DMS53 treated with DMSO at 0.1 percent for 48 hours (cell line): ENCODE data around the gene PERCC1.

ENCODE experiments used
- DNase-seq: peaks from one replicate; lab custom pipeline; 2025; ENCODE audit not compliant: unreplicated experiment; lab: John Stamatoyannopoulos, UW

The PERCC1 gene

GRCh38 chr16:1430759-1431496, at the start of gene PERCC1:
PERCC1 (plus strand) TSS chr16:1431078; CDS start chr16:1432594, 1,516 bp downstream.
- peak; percentile 79 for DNase-seq

DNA sequence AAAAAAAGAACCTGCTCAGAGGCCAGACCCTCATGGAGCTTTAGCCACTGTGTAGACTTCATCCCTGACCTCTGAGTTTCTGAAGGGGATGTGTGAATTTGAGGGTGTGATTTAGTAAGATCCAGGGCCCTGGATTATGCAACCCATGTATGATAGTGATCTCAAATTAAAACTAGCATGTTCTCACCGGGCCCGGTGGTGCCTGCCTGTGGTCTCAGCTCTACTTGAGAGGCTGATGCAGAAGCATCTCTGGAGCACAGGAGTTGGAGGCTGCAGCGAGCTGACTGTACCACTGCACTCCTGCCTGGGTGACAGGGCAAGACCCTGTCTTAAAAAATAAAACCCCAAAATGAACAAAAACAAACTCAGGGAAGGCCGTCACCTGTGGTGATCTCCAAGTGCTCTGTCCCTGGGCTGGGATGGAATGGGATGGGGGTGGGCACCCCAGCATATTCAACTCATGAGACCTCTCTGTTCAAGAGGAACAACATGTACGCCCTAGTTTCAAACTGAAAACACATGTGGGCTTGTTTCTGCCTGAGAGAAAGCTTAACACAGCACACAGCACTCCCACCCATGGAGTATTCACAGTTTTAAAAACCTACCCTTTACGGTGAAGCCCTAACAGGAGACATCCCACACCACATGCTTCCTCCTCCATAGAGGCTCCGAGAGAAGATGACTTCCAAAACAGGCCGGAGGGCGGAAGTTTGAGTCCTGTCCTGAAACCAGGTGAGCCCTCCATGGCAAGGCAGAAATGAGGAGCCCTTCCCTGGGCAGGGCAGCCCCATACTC, 49.1 kb upstream of the PERCC1 start:
- no peak for DNase-seq

DNA sequence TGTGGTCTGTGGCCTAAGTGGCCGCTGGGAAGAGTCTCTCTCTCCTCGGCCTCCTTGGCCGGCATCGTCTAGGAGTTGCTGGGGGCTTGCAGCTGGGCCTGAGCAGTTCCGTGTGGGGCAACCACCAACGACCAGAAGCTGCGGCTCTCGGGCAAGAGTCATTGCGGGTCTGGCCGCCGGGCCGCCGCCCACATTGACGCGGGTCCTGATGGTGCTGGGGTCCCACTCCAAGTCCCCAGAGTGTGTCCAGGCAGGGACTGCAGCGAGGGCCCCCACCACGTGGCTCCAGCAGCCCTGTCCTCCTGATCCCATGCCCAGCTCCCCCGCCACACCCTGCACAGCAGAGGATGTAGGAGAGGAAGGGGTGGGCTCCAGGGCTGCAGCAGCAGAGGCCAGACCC, 47.3 kb upstream of the PERCC1 start:
- no peak for DNase-seq

GRCh38 chr16:1385232-1385631, 45.6 kb upstream of the PERCC1 start:
- no peak for DNase-seq

- DNase-seq = no peak
Observed at GRCh38 chr16:1387331-1387730, 43.5 kb upstream of the PERCC1 start.

- DNase-seq = no peak
Observed at GRCh38 chr16:1389762-1390161, 41.1 kb upstream of the PERCC1 start.

- DNase-seq = no peak
Observed at GRCh38 chr16:1390239-1390779, 40.6 kb upstream of the PERCC1 start.

DNA sequence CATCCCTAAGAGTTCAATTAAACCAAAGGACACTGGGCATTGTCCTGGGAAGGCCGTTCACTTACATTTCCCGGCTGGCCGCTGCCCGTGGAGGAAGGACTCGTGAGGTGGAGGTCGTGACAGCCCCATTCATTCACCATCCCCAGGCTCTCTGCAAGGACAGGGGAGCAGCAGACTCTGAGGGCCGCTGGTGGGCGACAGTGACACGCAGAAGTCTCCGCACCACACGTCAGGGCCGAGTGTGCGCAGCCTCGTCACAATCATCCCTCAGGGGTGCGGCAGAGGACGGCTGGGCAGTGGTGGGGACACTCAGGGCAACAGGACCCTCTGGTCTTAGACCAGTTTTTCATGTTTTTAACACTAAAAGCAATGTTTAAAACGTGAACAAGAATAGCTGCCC, 38.1 kb upstream of the PERCC1 start:
- no peak for DNase-seq

DNA sequence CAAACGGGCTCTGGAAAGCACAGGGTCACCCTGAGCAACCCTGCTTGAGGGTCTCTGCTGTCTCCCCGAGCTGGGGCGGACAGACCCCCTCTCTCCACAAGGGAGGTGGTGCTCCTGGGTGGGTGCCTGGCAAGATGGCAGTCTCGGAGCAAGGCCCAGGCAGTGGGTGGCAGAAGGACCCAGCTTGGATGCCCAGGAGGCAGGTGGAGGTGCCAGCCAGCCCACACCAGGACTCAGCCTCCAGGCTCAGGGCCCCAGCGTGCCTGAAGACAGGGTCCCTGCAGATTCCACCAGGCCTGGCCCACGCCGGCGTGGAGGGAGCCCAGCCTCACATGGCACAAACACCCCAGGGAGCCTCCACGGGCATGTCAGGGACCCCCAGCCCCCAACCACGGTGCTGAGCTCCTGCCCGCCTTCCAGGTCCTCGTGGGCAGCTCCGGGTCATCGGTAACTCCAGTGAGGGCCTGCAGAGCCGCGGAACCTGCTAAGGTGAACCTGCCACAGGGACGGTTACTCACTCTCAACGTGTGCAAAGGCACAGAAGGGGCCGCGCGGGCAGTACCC, 37.2 kb upstream of the PERCC1 start:
- no peak for DNase-seq

DNA sequence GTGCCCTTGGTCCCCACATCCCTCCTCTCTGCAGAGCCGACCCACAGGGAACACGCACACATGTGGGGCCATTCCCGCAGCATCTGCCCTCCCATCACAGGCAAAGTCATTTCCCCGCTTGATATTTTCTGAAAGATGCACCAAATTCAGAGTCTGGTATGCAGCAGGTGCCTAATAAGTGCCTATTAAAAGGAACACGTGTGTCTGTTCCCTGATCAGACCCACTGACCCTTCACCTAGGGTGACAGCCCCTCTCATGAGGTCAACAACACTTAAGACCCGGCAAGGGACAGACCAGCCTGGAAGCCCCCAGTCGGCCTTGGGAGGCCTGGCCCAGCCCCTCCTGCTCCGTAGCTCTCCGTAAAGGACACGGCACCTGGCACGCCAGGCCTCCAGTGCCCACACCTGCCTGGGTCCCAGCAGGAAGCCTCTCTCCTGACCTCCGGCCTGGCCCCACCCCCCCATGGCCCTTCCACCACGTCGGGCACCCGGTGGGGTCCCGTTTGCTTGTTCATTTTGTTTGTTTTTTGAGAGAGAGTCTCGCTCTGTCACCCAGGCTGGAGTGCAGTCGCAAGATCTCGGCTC, 36.4 kb upstream of the PERCC1 start:
- no peak for DNase-seq

GRCh38 chr16:1395444-1396031, 35.3 kb upstream of the PERCC1 start:
- no peak for DNase-seq

GRCh38 chr16:1397779-1398178, 33.1 kb upstream of the PERCC1 start:
- no peak for DNase-seq

DNA sequence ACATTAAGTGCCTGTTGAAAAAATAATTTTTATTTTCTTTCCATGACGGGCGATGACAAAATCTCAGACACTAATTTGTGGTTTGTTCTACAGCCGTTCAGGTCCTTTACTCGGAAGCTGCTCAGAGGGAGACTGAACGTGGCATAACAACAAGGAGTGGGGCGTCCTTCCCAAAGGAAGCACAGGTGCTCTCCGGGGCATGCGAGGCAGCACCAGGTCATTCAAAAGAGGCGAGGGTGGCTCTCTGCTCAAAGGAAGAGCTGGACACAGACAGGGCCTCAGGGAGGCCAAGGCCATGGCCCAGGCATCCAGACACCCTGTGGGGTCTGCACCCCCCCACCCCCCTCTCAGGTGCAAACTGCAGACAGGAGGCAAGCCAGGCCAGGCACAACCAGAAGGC, 32.5 kb upstream of the PERCC1 start:
- no peak for DNase-seq

DNA sequence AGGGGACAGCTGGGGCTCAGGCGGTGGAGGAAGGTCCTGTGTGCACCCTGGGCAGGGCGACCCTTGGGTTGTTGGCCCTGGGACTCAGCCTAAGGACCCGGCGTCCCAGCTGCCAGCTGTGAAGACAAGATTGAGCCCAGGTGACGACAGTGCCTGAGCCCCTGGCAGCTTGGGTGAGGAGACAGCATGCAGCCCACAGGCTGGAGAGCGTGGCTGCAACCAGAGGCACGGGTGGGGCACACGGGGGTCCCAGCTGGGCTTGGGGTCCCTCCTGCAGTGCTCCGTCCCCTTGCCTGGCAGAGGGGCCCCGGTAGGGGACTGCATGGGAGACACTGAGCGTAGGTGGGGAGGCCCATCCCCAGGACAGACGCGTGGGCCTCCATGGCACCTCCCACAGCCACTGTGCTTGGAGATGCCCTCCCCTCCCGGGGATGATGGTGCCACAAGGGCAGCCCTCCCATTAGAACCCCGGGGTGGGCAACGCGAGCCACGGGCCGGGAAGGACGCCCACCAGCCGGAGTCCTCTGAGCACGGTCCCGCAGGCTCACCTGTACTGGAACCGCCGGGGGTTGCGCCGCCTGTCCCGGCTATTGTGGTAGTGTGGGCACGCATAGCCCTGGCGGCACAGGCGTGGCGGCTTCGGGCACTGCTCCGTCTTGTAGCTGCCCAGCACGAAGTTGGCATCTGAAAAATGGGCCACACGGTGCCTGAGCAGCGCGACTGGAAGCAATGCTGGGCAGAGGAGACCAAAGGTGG, 31.9 kb upstream of the PERCC1 start:
- DNase-seq = no peak

- no peak for DNase-seq
Observed at GRCh38 chr16:1401061-1401757, 29.7 kb upstream of the PERCC1 start.

GRCh38 chr16:1401758-1402154, 29.1 kb upstream of the PERCC1 start:
- no peak for DNase-seq

DNA sequence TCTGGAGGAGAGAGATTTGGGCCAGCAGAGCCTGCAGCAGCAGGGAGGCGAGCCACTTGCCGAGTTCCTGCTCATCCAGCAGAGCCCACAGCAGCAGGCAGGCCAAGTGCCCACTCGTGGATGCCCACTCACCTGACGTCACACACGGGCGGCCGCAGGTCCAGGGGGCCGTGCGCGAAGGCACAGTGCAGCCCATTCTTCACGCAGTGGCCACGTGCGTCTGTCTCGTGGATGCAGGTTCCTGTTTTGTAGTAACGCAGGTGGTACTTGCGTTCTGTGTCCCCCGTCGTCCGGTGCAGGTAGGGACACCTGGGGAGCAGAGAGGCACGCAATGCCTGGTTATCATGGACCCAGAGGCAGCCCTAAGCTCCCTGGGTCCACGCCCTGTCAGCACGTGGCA, 27.8 kb upstream of the PERCC1 start:
- DNase-seq = no peak

DNA sequence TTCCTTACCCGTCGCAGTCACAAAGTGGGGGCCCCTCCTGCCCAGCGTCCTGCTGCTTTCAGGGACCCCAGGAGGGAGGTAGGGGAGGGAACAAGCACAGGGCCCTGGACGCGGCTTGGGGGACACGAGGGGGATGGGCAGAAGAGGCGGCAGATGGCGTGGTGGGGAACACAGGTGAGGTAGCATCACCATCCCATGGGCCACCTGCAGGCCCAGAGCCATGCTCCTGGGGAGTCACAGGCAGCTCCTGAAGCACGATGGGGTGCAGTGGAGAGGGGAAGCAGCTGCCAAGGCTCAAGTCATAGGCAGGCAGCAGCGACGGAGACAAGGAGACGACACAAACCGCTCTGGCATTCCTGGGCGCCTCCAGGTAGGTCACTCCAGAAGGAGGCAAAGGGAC, 27.1 kb upstream of the PERCC1 start:
- no peak for DNase-seq

GRCh38 chr16:1407753-1408152, 23.1 kb upstream of the PERCC1 start:
- no peak for DNase-seq
